Measurements from ENCODE around the gene CPT1A.

CPT1A gene

GRCh38 chr11:68816917-68817419 lies 24.7 kb downstream of the CPT1A start:
- Histone ChIP-seq H3K79me2 (ENCODE audit: insufficient read depth, low read length) (no peaks in the 10 kb centered on the region), H4K20me1 (ENCODE audit: low read depth, low read length) (no peaks in the 10 kb centered on the region), H3K4me3 (ENCODE audit: insufficient read depth, low read length, poor library complexity, severe bottlenecking) (no peak overlapping the region)

GRCh38 chr11:68816251-68816776 lies 25.4 kb downstream of the CPT1A start:
- no peaks in the 10 kb centered on the region for H3K27me3 ChIP-seq (ENCODE audit: low read length)
- H3F3A ChIP-seq (ENCODE audit: insufficient read depth): no peaks in the 10 kb centered on the region
- no peak overlapping the region for H3K4me3 ChIP-seq (ENCODE audit: insufficient read depth, low read length, poor library complexity, severe bottlenecking)
- H3K4me2 ChIP-seq (ENCODE audit: low read depth, low read length, poor library complexity, severe bottlenecking): no peak overlapping the region
- H3K36me3 ChIP-seq (ENCODE audit: low read length): no peaks in the 10 kb centered on the region
- H4K20me1 ChIP-seq (ENCODE audit: low read depth, low read length): no peaks in the 10 kb centered on the region
- no peaks in the 10 kb centered on the region for H3K9me3 ChIP-seq (ENCODE audit: insufficient read depth, low read length)
- H3K9ac ChIP-seq (ENCODE audit: low read length): no peak overlapping the region
- no peaks in the 10 kb centered on the region for H3K9me2 ChIP-seq (replicated peaks; ENCODE audit: insufficient read depth, low read length)
- TF ChIP-seq EZH2phosphoT487 (conservative IDR thresholded peaks at IDR 0.05; ENCODE audit: low read length): no peak
- no peak for TF ChIP-seq CTCF (IDR thresholded peaks at IDR 0.05; ENCODE audit: insufficient read depth, low read length, poor library complexity, severe bottlenecking)
- H3K79me2 ChIP-seq (ENCODE audit: insufficient read depth, low read length): no peaks in the 10 kb centered on the region
- H2AFZ ChIP-seq (ENCODE audit: low read depth, low read length, severe bottlenecking): no peak overlapping the region
- H3K27ac ChIP-seq (ENCODE audit: low read depth, low read length): no peak overlapping the region

More at GRCh38 chr11:68816917-68817419, 24.7 kb downstream of the CPT1A start:
- H3K4me2 ChIP-seq (ENCODE audit: low read depth, low read length, poor library complexity, severe bottlenecking): no peak overlapping the region
- H2AFZ ChIP-seq (ENCODE audit: low read depth, low read length, severe bottlenecking): no peak overlapping the region
- H3K9me3 ChIP-seq (ENCODE audit: insufficient read depth, low read length): no peaks in the 10 kb centered on the region
- no peaks in the 10 kb centered on the region for H3K27me3 ChIP-seq (ENCODE audit: low read length)
- H3K27ac ChIP-seq (ENCODE audit: low read depth, low read length): no peak overlapping the region
- H3F3A ChIP-seq (ENCODE audit: insufficient read depth): no peaks in the 10 kb centered on the region
- no peak overlapping the region for H3K9ac ChIP-seq (ENCODE audit: low read length)
- H3K36me3 ChIP-seq (ENCODE audit: low read length): no peaks in the 10 kb centered on the region
- TF ChIP-seq EZH2phosphoT487 (conservative IDR thresholded peaks at IDR 0.05; ENCODE audit: low read length): no peak
- no peaks in the 10 kb centered on the region for H3K9me2 ChIP-seq (replicated peaks; ENCODE audit: insufficient read depth, low read length)

- TF ChIP-seq EZH2phosphoT487 (conservative IDR thresholded peaks at IDR 0.05; ENCODE audit: low read length): no peak
- no peak for TF ChIP-seq CTCF (IDR thresholded peaks at IDR 0.05; ENCODE audit: insufficient read depth, low read length, poor library complexity, severe bottlenecking)
- Histone ChIP-seq H3K36me3 (ENCODE audit: low read length) (no peaks in the 10 kb centered on the region), H3K79me2 (ENCODE audit: insufficient read depth, low read length) (no peaks in the 10 kb centered on the region), H2AFZ (ENCODE audit: low read depth, low read length, severe bottlenecking) (no peak overlapping the region), H4K20me1 (ENCODE audit: low read depth, low read length) (no peaks in the 10 kb centered on the region), H3K27me3 (ENCODE audit: low read length) (no peaks in the 10 kb centered on the region), H3K4me3 (ENCODE audit: insufficient read depth, low read length, poor library complexity, severe bottlenecking) (no peak overlapping the region), H3K9ac (ENCODE audit: low read length) (no peak overlapping the region), H3K27ac (ENCODE audit: low read depth, low read length) (no peak overlapping the region), H3F3A (ENCODE audit: insufficient read depth) (no peaks in the 10 kb centered on the region), H3K4me2 (ENCODE audit: low read depth, low read length, poor library complexity, severe bottlenecking) (no peak overlapping the region), H3K9me2 (replicated peaks; ENCODE audit: insufficient read depth, low read length) (no peaks in the 10 kb centered on the region), H3K9me3 (ENCODE audit: insufficient read depth, low read length) (no peaks in the 10 kb centered on the region)
Observed at GRCh38 chr11:68813773-68814172, 27.9 kb downstream of the CPT1A start.

- Histone ChIP-seq H3F3A (ENCODE audit: insufficient read depth) (no peaks in the 10 kb centered on the region), H3K79me2 (ENCODE audit: insufficient read depth, low read length) (no peaks in the 10 kb centered on the region), H4K20me1 (ENCODE audit: low read depth, low read length) (no peaks in the 10 kb centered on the region), H3K9me3 (ENCODE audit: insufficient read depth, low read length) (no peaks in the 10 kb centered on the region), H3K4me2 (ENCODE audit: low read depth, low read length, poor library complexity, severe bottlenecking) (no peak overlapping the region), H3K36me3 (ENCODE audit: low read length) (no peaks in the 10 kb centered on the region), H3K9me2 (replicated peaks; ENCODE audit: insufficient read depth, low read length) (no peaks in the 10 kb centered on the region), H3K4me3 (ENCODE audit: insufficient read depth, low read length, poor library complexity, severe bottlenecking) (no peak overlapping the region), H3K27me3 (ENCODE audit: low read length) (no peaks in the 10 kb centered on the region), H3K9ac (ENCODE audit: low read length) (no peak overlapping the region), H3K27ac (ENCODE audit: low read depth, low read length) (no peak overlapping the region), H2AFZ (ENCODE audit: low read depth, low read length, severe bottlenecking) (no peak overlapping the region)
- no peak for TF ChIP-seq CTCF (IDR thresholded peaks at IDR 0.05; ENCODE audit: insufficient read depth, low read length, poor library complexity, severe bottlenecking)
- no peak for TF ChIP-seq EZH2phosphoT487 (conservative IDR thresholded peaks at IDR 0.05; ENCODE audit: low read length)
Observed at GRCh38 chr11:68812526-68812925, 29.2 kb downstream of the CPT1A start.
